ENCODE measurements around the gene NAA20. TPM values are rescaled to one million over a fixed set of nuclear protein-coding genes. Genes with fewer than 3 reads are reported as not detected.

The NAA20 gene
- total RNA-seq, 3 donors from 2014 or later (not counting 1 experiment from before 2014, with no cell fraction given) = 20.8 to 25.1 (median 23.8) TPM

DNA sequence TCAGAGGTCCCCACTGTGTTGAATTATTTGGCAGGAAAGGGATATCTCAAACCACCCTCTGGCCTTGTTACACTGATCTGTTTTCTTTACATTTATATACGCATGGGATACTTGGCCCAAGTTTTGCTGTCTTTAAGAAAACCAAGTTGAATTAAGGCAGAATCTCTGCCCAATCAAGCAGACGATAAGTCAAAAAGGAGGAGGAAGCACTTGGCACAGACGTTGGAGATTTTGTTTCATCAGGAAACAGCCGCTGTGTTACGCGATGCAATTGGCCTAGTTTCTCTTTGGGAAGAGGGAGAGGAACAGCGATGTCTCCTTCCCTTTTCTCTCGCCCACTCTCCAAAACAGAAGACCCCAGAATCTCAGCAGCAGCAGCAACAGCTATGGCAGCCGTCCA, 20.2 kb upstream of the NAA20 start:
- no peak overlapping the region for H3K4me3 ChIP-seq (ENCODE audit: low read length)
- H3K9me3 ChIP-seq (ENCODE audit: control insufficient read depth, insufficient read depth, low read length) = no peaks in the 10 kb centered on the region
- no peak overlapping the region for H3K4me3 Mint-ChIP-seq
- H3K36me3 Mint-ChIP-seq = no peaks in the 10 kb centered on the region
- H3K9me3 Mint-ChIP-seq = no peaks in the 10 kb centered on the region
- H3K27ac ChIP-seq (ENCODE audit: low read length) = no peak overlapping the region
- DNase-seq (no peak), ATAC-seq (no peak)
- no peak overlapping the region for H3K27ac Mint-ChIP-seq
- WGBS (ENCODE audit: insufficient coverage) = 68% methylated on average over 7 of the region's 9 CpGs
- intact Hi-C loops (cut with micrococcal nuclease) = no loop called here
- peaks cover 10% of the 10 kb centered on the region for H3K4me1 ChIP-seq (ENCODE audit: control insufficient read depth, insufficient read depth, low read length)
- peaks cover 14 to 40% of the 10 kb centered on the region in 2 donors for H3K27me3 Mint-ChIP-seq (ENCODE audit: low read depth in 2 of 2)
- H3K27me3 ChIP-seq (ENCODE audit: control insufficient read depth, insufficient read depth, low read length) = no peaks in the 10 kb centered on the region
- TF ChIP-seq, protein P1, sequence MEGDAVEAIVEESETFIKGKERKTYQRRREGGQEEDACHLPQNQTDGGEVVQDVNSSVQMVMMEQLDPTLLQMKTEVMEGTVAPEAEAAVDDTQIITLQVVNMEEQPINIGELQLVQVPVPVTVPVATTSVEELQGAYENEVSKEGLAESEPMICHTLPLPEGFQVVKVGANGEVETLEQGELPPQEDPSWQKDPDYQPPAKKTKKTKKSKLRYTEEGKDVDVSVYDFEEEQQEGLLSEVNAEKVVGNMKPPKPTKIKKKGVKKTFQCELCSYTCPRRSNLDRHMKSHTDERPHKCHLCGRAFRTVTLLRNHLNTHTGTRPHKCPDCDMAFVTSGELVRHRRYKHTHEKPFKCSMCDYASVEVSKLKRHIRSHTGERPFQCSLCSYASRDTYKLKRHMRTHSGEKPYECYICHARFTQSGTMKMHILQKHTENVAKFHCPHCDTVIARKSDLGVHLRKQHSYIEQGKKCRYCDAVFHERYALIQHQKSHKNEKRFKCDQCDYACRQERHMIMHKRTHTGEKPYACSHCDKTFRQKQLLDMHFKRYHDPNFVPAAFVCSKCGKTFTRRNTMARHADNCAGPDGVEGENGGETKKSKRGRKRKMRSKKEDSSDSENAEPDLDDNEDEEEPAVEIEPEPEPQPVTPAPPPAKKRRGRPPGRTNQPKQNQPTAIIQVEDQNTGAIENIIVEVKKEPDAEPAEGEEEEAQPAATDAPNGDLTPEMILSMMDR (IDR thresholded peaks at IDR 0.05) = no peak
- H3K36me3 ChIP-seq (ENCODE audit: control insufficient read depth, insufficient read depth, low read length) = no peaks in the 10 kb centered on the region
- peaks cover 0 to 5% of the 10 kb centered on the region in 2 donors for H3K4me1 Mint-ChIP-seq

DNA sequence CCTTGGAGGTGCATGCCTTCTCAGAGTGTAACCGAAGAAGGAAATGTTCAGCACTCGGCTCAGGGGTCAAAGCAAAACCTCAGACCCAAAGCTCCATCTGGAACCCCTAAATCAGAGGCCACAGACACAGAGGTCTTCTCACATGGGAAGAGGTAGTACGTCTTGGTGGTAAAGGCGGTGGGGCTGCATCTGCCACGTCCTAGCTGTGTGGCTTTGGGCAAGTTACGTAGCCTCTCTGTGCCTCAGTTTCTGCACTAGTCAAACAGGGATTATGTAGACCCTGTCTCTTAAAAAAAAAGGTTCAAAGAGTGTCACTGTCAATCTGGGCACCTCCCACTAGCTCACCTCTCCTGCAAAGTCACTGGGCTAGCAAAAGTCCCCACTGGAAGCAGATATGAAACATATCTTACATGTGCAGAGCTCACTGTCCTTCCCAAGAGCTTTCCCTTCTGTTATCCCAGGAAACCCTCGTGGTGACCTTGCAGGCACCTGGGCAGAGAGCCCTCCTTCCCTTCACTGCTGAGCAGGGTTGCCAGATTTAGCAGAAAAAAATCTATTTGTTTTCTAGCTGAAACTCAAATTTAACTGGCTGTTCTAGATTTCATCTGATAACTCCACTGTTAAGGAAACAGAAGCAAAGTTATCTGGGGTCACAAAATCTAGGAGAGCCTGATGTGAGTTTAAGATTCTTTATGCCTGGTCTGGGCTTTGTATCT, 18.0 kb upstream of the NAA20 start:
- intact Hi-C loops (cut with micrococcal nuclease) = no loop called here
- Histone ChIP-seq H3K36me3 (ENCODE audit: control insufficient read depth, insufficient read depth, low read length) (no peaks in the 10 kb centered on the region), H3K4me1 (ENCODE audit: control insufficient read depth, insufficient read depth, low read length) (peaks cover 23% of the 10 kb centered on the region), H3K27me3 (ENCODE audit: control insufficient read depth, insufficient read depth, low read length) (no peaks in the 10 kb centered on the region), H3K4me3 (ENCODE audit: low read length) (no peak overlapping the region), H3K27ac (ENCODE audit: low read length) (no peak overlapping the region), H3K9me3 (ENCODE audit: control insufficient read depth, insufficient read depth, low read length) (no peaks in the 10 kb centered on the region)
- no peaks in the 10 kb centered on the region for H3K9me3 Mint-ChIP-seq
- H3K4me1 Mint-ChIP-seq = peaks cover 13 to 20% of the 10 kb centered on the region in 2 donors
- TF ChIP-seq, protein P1 (IDR thresholded peaks at IDR 0.05) = no peak
- H3K4me3 Mint-ChIP-seq = no peak overlapping the region
- H3K27me3 Mint-ChIP-seq (ENCODE audit: low read depth in 2 of 2) = peaks cover 30 to 54% of the 10 kb centered on the region in 2 donors
- no peaks in the 10 kb centered on the region for H3K36me3 Mint-ChIP-seq
- DNase-seq (no peak), ATAC-seq (no peak)
- H3K27ac Mint-ChIP-seq = no peak overlapping the region
- WGBS (ENCODE audit: insufficient coverage) = 46% methylated on average over 7 of the region's 7 CpGs

DNA sequence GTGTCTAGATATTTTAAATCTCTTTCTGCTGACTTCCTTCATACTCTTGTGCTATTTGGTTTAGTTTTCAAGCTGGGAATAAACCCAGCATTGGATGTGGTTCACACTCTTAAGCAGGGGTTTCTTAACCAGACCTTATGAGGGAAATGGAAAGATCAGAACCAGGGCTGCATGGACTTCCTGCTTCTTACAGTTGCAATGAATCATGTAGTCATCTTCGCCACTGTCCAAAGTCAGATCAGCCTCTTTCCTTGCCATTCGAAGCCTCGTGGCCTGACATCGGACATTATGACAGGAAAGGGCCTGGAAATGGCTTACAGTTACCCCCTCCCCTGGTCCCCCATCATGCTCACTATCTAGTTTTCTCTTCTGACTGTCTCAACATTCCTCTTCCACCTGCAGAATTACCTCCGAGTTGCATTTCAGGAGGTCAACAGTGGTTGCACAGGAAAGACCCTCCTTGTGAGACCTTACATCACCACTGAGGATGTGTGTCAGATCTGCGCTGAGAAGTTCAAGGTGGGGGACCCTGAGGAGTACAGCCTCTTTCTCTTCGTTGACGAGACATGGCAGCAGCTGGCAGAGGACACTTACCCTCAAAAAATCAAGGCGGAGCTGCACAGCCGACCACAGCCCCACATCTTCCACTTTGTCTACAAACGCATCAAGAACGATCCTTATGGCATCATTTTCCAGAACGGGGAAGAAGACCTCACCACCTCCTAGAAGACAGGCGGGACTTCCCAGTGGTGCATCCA, 16.8 kb upstream of the NAA20 start:
- Histone ChIP-seq H3K9me3 (ENCODE audit: control insufficient read depth, insufficient read depth, low read length) (no peaks in the 10 kb centered on the region), H3K27me3 (ENCODE audit: control insufficient read depth, insufficient read depth, low read length) (no peaks in the 10 kb centered on the region), H3K4me3 (ENCODE audit: low read length) (no peak overlapping the region), H3K27ac (ENCODE audit: low read length) (no peak overlapping the region), H3K4me1 (ENCODE audit: control insufficient read depth, insufficient read depth, low read length) (peaks cover 23% of the 10 kb centered on the region), H3K36me3 (ENCODE audit: control insufficient read depth, insufficient read depth, low read length) (no peaks in the 10 kb centered on the region)
- Mint-ChIP-seq H3K4me3 (no peak overlapping the region), H3K27me3 (ENCODE audit: low read depth in 2 of 2) (peaks cover 33 to 57% of the 10 kb centered on the region in 2 donors), H3K4me1 (peaks cover 13 to 20% of the 10 kb centered on the region in 2 donors), H3K9me3 (no peaks in the 10 kb centered on the region), H3K36me3 (no peaks in the 10 kb centered on the region), H3K27ac (no peak overlapping the region)
- peak in 1 of 3 donors; percentile 47 for ATAC-seq
- TF ChIP-seq, protein P1 (IDR thresholded peaks at IDR 0.05) = no peak
- 66% methylated on average over 14 of the region's 14 CpGs for WGBS (ENCODE audit: insufficient coverage)
- DNase-seq = no peak
- intact Hi-C loops (cut with micrococcal nuclease) = no loop called here

All from natural killer cell (primary cell).